Measurements from ENCODE around the gene LRRC75A.

The LRRC75A gene

GRCh38 chr17:16519021-16519420 lies 27.0 kb upstream of the LRRC75A start:
- no peak for TF ChIP-seq CTCF (conservative IDR thresholded peaks at IDR 0.05)
- no peak overlapping the region for H3K27ac ChIP-seq

- TF ChIP-seq CTCF (conservative IDR thresholded peaks at IDR 0.05) = no peak
- no peak overlapping the region for H3K27ac ChIP-seq
Measured at GRCh38 chr17:16517477-16517876, 25.5 kb upstream of the LRRC75A start.

GRCh38 chr17:16516594-16517051 lies 24.6 kb upstream of the LRRC75A start:
- no peak overlapping the region for H3K27ac ChIP-seq
- TF ChIP-seq CTCF (conservative IDR thresholded peaks at IDR 0.05) = no peak

- H3K27ac ChIP-seq = no peak overlapping the region
- no peak for TF ChIP-seq CTCF (conservative IDR thresholded peaks at IDR 0.05)
Measured at GRCh38 chr17:16515933-16516332, 23.9 kb upstream of the LRRC75A start.

- no peak overlapping the region for H3K27ac ChIP-seq
- TF ChIP-seq CTCF (conservative IDR thresholded peaks at IDR 0.05) = no peak
Measured at GRCh38 chr17:16513873-16514272, 21.9 kb upstream of the LRRC75A start.

- TF ChIP-seq CTCF (conservative IDR thresholded peaks at IDR 0.05) = no peak
- H3K27ac ChIP-seq = no peak overlapping the region
Measured at GRCh38 chr17:16512011-16512410, 20.0 kb upstream of the LRRC75A start.

GRCh38 chr17:16511593-16511992 lies 19.6 kb upstream of the LRRC75A start:
- TF ChIP-seq CTCF (conservative IDR thresholded peaks at IDR 0.05) = no peak
- H3K27ac ChIP-seq = no peak overlapping the region
